GOT3 (cell line): ENCODE results near the gene LRG1.

Experiments used
- DNase-seq: peaks from one replicate; lab custom pipeline; 2025; ENCODE audit warnings: mixed read lengths; lab: John Stamatoyannopoulos, UW

Gene LRG1

GRCh38 chr19:4495471-4495870 lies 44.4 kb downstream of the LRG1 start:
- no peak for DNase-seq

- no peak for DNase-seq
These were observed 45.2 kb downstream of the LRG1 start for GRCh38 chr19:4494691-4495064.

- DNase-seq = no peak
These were observed 45.7 kb downstream of the LRG1 start for GRCh38 chr19:4493929-4494690.

GRCh38 chr19:4493104-4493928 lies 46.5 kb downstream of the LRG1 start:
- no peak for DNase-seq

- DNase-seq = no peak
These were observed 47.3 kb downstream of the LRG1 start for GRCh38 chr19:4492337-4493103.

- no peak for DNase-seq
These were observed 48.4 kb downstream of the LRG1 start for GRCh38 chr19:4491446-4491845.

- DNase-seq = no peak
These were observed 51.3 kb downstream of the LRG1 start for GRCh38 chr19:4488496-4488895.

GRCh38 chr19:4487572-4487971 lies 52.3 kb downstream of the LRG1 start:
- DNase-seq = no peak
